Measurements from ENCODE around the gene CYSRT1. TPM values are rescaled to one million over a fixed set of nuclear protein-coding genes. Genes with fewer than 3 reads are reported as not detected.

CYSRT1 gene
- total and polyA plus RNA-seq, 7 experiments from 2014 or later: 0.45 to 0.63 (median 0.49) TPM; not detected in 3

- H3K27ac ChIP-seq (ENCODE audit: low read depth, low read length): no peak overlapping the region
- CTCF ChIA-PET: interaction anchor here (0.8 to 2.3 kb wide), 12 partner anchors 10 to 180 kb away, joined by 3 to 13 read pairs (median 3); no protein-coding TSS in a partner anchor
- no peaks in the 10 kb centered on the region for H3K9me3 Mint-ChIP-seq
- H3K36me3 Mint-ChIP-seq: no peaks in the 10 kb centered on the region
- H3K4me3 ChIP-seq (ENCODE audit: low read length): no peak overlapping the region
- peaks cover 9 to 11% of the 10 kb centered on the region in 2 donors for H3K4me1 ChIP-seq (ENCODE audit: control insufficient read depth in 2 of 2, insufficient read depth in 2 of 2, low read length in 2 of 2)
- DNase-seq (no peak), ATAC-seq (no peak)
- no peaks in the 10 kb centered on the region for H3K36me3 ChIP-seq (ENCODE audit: control insufficient read depth in 2 of 3, insufficient read depth in 3 of 3, low read length in 3 of 3)
- no peak overlapping the region for H3K27ac Mint-ChIP-seq
- no peak overlapping the region for H3K4me3 Mint-ChIP-seq
- POLR2A ChIA-PET: interaction anchor here (0.5 to 3.2 kb wide), 6 partner anchors 14 to 139 kb away, joined by 3 to 9 read pairs (median 5); partner anchors contain the start of gene TUBB4B
- H3K4me1 Mint-ChIP-seq: peaks cover 5 to 14% (median 6%) of the 10 kb centered on the region in 7 donors
- intact Hi-C loops (cut with micrococcal nuclease): loop anchor here (1.0 to 10.0 kb wide), 7 partner anchors 26 to 282 kb away; partner anchors contain the start of genes ANAPC2 (in 1 of the 2), C8G (in 1 of the 2), FBXW5 (in 1 of the 2) and NPDC1 (in 1 of the 2)
- H3K9me3 ChIP-seq (ENCODE audit: control insufficient read depth in 2 of 3, low read length in 3 of 3): no peaks in the 10 kb centered on the region
- H3K27me3 ChIP-seq (ENCODE audit: control insufficient read depth in 2 of 2, insufficient read depth in 2 of 2, low read length in 2 of 2): no peaks in the 10 kb centered on the region
- peaks cover 0 to 6% (median 4%) of the 10 kb centered on the region in 5 donors for H3K27me3 Mint-ChIP-seq
Observed at GRCh38 chr9:137226338-137227053, 1.5 kb downstream of the CYSRT1 start.

- Histone ChIP-seq H3K27ac (ENCODE audit: low read depth, low read length) (no peak within 1 kb of the TSS), H3K4me3 (ENCODE audit: low read length) (no peak within 1 kb of the TSS), H3K36me3 (ENCODE audit: control insufficient read depth in 2 of 3, insufficient read depth in 3 of 3, low read length in 3 of 3) (no peaks in the 10 kb centered on the region), H3K27me3 (ENCODE audit: control insufficient read depth in 2 of 2, insufficient read depth in 2 of 2, low read length in 2 of 2) (no peaks in the 10 kb centered on the region), H3K4me1 (ENCODE audit: control insufficient read depth in 2 of 2, insufficient read depth in 2 of 2, low read length in 2 of 2) (peaks cover 9 to 11% of the 10 kb centered on the region in 2 donors), H3K9me3 (ENCODE audit: control insufficient read depth in 2 of 3, low read length in 3 of 3) (no peaks in the 10 kb centered on the region)
- Mint-ChIP-seq H3K27ac (peak within 1 kb of the TSS in 5 of 9 donors; percentile 29 to 85 (median 49)), H3K9me3 (peaks cover 0 to 2% (median 0%) of the 10 kb centered on the region in 11 donors), H3K4me1 (peaks cover 5 to 14% (median 6%) of the 10 kb centered on the region in 7 donors), H3K4me3 (peak within 1 kb of the TSS in 2 of 10 donors; percentile 24 to 44), H3K36me3 (no peaks in the 10 kb centered on the region), H3K27me3 (peaks cover 0 to 7% (median 5%) of the 10 kb centered on the region in 5 donors)
- DNase-seq: peak; percentile 64 to 82 (median 77)
- ATAC-seq: peak; percentile 46
- POLR2A ChIA-PET: interaction anchor here (0.5 to 3.2 kb wide), 8 partner anchors 13 to 180 kb away, joined by 3 to 9 read pairs (median 3); partner anchors contain the start of genes ANAPC2, SSNA1 and TUBB4B
- intact Hi-C loops (cut with micrococcal nuclease): loop anchor here (1.0 to 10.0 kb wide), 7 partner anchors 27 to 282 kb away; partner anchors contain the start of genes ANAPC2 (in 1 of the 2), C8G (in 1 of the 2), FBXW5 (in 1 of the 2) and NPDC1 (in 1 of the 2)
- CTCF ChIA-PET: interaction anchor here (0.6 to 2.3 kb wide), 13 partner anchors 10 to 181 kb away, joined by 3 to 13 read pairs (median 3); partner anchors contain the start of gene NPDC1
Observed at GRCh38 chr9:137227054-137227852, 2.3 kb downstream of the CYSRT1 start, which contains the start of gene RNF224. Gene RNF224, plus strand, starts transcription at chr9:137227502. Its CDS starts 834 bp downstream, at chr9:137228336.

GRCh38 chr9:137227853-137228505, 3.0 kb downstream of the CYSRT1 start:
- ChIA-PET POLR2A (interaction anchor here (0.9 to 3.2 kb wide), 6 partner anchors 13 to 181 kb away, joined by 3 to 9 read pairs (median 6); partner anchors contain the start of genes ANAPC2, SSNA1 and TUBB4B), CTCF (interaction anchor here (1.0 to 2.3 kb wide), 6 partner anchors 9 to 140 kb away, joined by 3 to 13 read pairs (median 6); no protein-coding TSS in a partner anchor)
- intact Hi-C loops (cut with micrococcal nuclease): loop anchor here (1.0 to 10.0 kb wide), 7 partner anchors 28 to 283 kb away; partner anchors contain the start of genes ANAPC2 (in 1 of the 2), C8G (in 1 of the 2), FBXW5 (in 1 of the 2) and NPDC1 (in 1 of the 2)
- Histone ChIP-seq H3K27ac (ENCODE audit: low read depth, low read length) (no peak overlapping the region), H3K4me1 (ENCODE audit: control insufficient read depth in 2 of 2, insufficient read depth in 2 of 2, low read length in 2 of 2) (peaks cover 7 to 9% of the 10 kb centered on the region in 2 donors), H3K27me3 (ENCODE audit: control insufficient read depth in 2 of 2, insufficient read depth in 2 of 2, low read length in 2 of 2) (no peaks in the 10 kb centered on the region), H3K9me3 (ENCODE audit: control insufficient read depth in 2 of 3, low read length in 3 of 3) (no peaks in the 10 kb centered on the region), H3K4me3 (ENCODE audit: low read length) (no peak overlapping the region), H3K36me3 (ENCODE audit: control insufficient read depth in 2 of 3, insufficient read depth in 3 of 3, low read length in 3 of 3) (no peaks in the 10 kb centered on the region)
- ATAC-seq (no peak), DNase-seq (no peak)
- Mint-ChIP-seq H3K27ac (peak overlapping the region in 5 of 9 donors; percentile 29 to 85 (median 49)), H3K36me3 (no peaks in the 10 kb centered on the region), H3K4me1 (peaks cover 5 to 11% (median 6%) of the 10 kb centered on the region in 7 donors), H3K27me3 (peaks cover 0 to 7% (median 5%) of the 10 kb centered on the region in 5 donors), H3K4me3 (peak overlapping the region in 1 of 10 donors; percentile 24), H3K9me3 (peaks cover 0 to 2% (median 0%) of the 10 kb centered on the region in 11 donors)

GRCh38 chr9:137228506-137228967, 3.6 kb downstream of the CYSRT1 start:
- intact Hi-C loops (cut with micrococcal nuclease): loop anchor here in 1 of 2 donors (10.0 kb wide), 1 partner anchor 284 kb away; the partner anchor contains the start of genes C8G and FBXW5
- Histone ChIP-seq H3K27me3 (ENCODE audit: control insufficient read depth in 2 of 2, insufficient read depth in 2 of 2, low read length in 2 of 2) (no peaks in the 10 kb centered on the region), H3K9me3 (ENCODE audit: control insufficient read depth in 2 of 3, low read length in 3 of 3) (no peaks in the 10 kb centered on the region), H3K4me1 (ENCODE audit: control insufficient read depth in 2 of 2, insufficient read depth in 2 of 2, low read length in 2 of 2) (peaks cover 5 to 9% of the 10 kb centered on the region in 2 donors), H3K36me3 (ENCODE audit: control insufficient read depth in 2 of 3, insufficient read depth in 3 of 3, low read length in 3 of 3) (no peaks in the 10 kb centered on the region), H3K27ac (ENCODE audit: low read depth, low read length) (no peak overlapping the region), H3K4me3 (ENCODE audit: low read length) (no peak overlapping the region)
- no peak overlapping the region for H3K4me3 Mint-ChIP-seq
- DNase-seq (no peak), ATAC-seq (no peak)
- H3K36me3 Mint-ChIP-seq: no peaks in the 10 kb centered on the region
- H3K27ac Mint-ChIP-seq: no peak overlapping the region
- POLR2A ChIA-PET: interaction anchor here (1.0 to 3.2 kb wide), 3 partner anchors 12 to 110 kb away, joined by 3 to 9 read pairs (median 9); partner anchors contain the start of genes ANAPC2, SSNA1 and TUBB4B
- peaks cover 0 to 2% (median 0%) of the 10 kb centered on the region in 11 donors for H3K9me3 Mint-ChIP-seq
- CTCF ChIA-PET: interaction anchor here (1.4 to 2.3 kb wide), 2 partner anchors 8 to 106 kb away, joined by 4 to 13 read pairs; no protein-coding TSS in a partner anchor
- H3K4me1 Mint-ChIP-seq: peaks cover 5 to 10% (median 6%) of the 10 kb centered on the region in 7 donors
- H3K27me3 Mint-ChIP-seq: peaks cover 0 to 7% (median 5%) of the 10 kb centered on the region in 5 donors

GRCh38 chr9:137228968-137229896, 4.3 kb downstream of the CYSRT1 start:
- peaks cover 5 to 7% (median 5%) of the 10 kb centered on the region in 7 donors for H3K4me1 Mint-ChIP-seq
- H3K36me3 Mint-ChIP-seq: no peaks in the 10 kb centered on the region
- H3K27ac Mint-ChIP-seq: no peak overlapping the region
- H3K4me1 ChIP-seq (ENCODE audit: control insufficient read depth in 2 of 2, insufficient read depth in 2 of 2, low read length in 2 of 2): peaks cover 4 to 5% of the 10 kb centered on the region in 2 donors
- DNase-seq (no peak), ATAC-seq (no peak)
- H3K36me3 ChIP-seq (ENCODE audit: control insufficient read depth in 2 of 3, insufficient read depth in 3 of 3, low read length in 3 of 3): no peaks in the 10 kb centered on the region
- no peak overlapping the region for H3K4me3 Mint-ChIP-seq
- ChIA-PET POLR2A (no interaction called here), CTCF (interaction anchor here (1.2 kb wide), 1 partner anchor 9 kb away, joined by 4 read pairs; no protein-coding TSS in a partner anchor)
- H3K27me3 Mint-ChIP-seq: peaks cover 0 to 7% (median 5%) of the 10 kb centered on the region in 5 donors
- H3K4me3 ChIP-seq (ENCODE audit: low read length): no peak overlapping the region
- H3K27ac ChIP-seq (ENCODE audit: low read depth, low read length): no peak overlapping the region
- intact Hi-C loops (cut with micrococcal nuclease): loop anchor here in 1 of 2 donors (10.0 kb wide), 1 partner anchor 284 kb away; the partner anchor contains the start of genes C8G and FBXW5
- H3K9me3 Mint-ChIP-seq: peaks cover 0 to 2% (median 0%) of the 10 kb centered on the region in 11 donors
- no peaks in the 10 kb centered on the region for H3K9me3 ChIP-seq (ENCODE audit: control insufficient read depth in 2 of 3, low read length in 3 of 3)
- H3K27me3 ChIP-seq (ENCODE audit: control insufficient read depth in 2 of 2, insufficient read depth in 2 of 2, low read length in 2 of 2): no peaks in the 10 kb centered on the region

Measured in naive thymus-derived CD4-positive, alpha-beta T cell (primary cell).